Progenitor cell of endocrine pancreas (in vitro differentiated cells): Measurements from ENCODE around the gene ETV3L. TPM values are rescaled to one million over a fixed set of nuclear protein-coding genes. Genes with fewer than 3 reads are reported as not detected.

Experiments
- DNase-seq: peaks from one replicate; pipeline ENCODE4 v3.0.0; 2021; ENCODE audit warnings: low spot score; ENCODE audit not compliant: unreplicated experiment
- H3K27ac Mint-ChIP-seq: 2 replicates; pipeline ENCODE4 v1.8.0; 2021; ENCODE audit warnings: mild to moderate bottlenecking, moderate library complexity, mixed read lengths
- H3K27me3 Mint-ChIP-seq: 2 replicates; pipeline ENCODE4 v1.8.0; 2021; ENCODE audit warnings: mixed read lengths
- H3K36me3 Mint-ChIP-seq: 2 replicates; pipeline ENCODE4 v1.8.0; 2022; ENCODE audit warnings: mixed read lengths; ENCODE audit not compliant: insufficient read depth
- H3K4me1 Mint-ChIP-seq: 2 replicates; pipeline ENCODE4 v1.8.0; 2021; ENCODE audit warnings: low read depth, mixed read lengths
- H3K4me3 Mint-ChIP-seq: 2 replicates; pipeline ENCODE4 v1.8.0; 2021; ENCODE audit warnings: low read depth, mild to moderate bottlenecking, moderate library complexity, mixed read lengths
- H3K9me3 Mint-ChIP-seq: 2 replicates; pipeline ENCODE4 v1.8.0; 2021; ENCODE audit warnings: low read depth, mixed read lengths
- total RNA-seq: library from RNA; stranded (reverse); gene quantifications from 2 replicates; pipeline ENCODE4 v1.2.1, GENCODE V29; 2021
- TF ChIP-seq, protein P1 (sequence below): fragments of 200-600 bp; sonication (generic); IDR thresholded peaks from one replicate; pipeline ENCODE4 v1.5.0; 2021; ENCODE audit warnings: antibody characterized with exemption, mild to moderate bottlenecking; ENCODE audit not compliant: unreplicated experiment

Gene ETV3L
- total RNA-seq, 1 donor from 2014 or later: 0.72 TPM

DNA sequence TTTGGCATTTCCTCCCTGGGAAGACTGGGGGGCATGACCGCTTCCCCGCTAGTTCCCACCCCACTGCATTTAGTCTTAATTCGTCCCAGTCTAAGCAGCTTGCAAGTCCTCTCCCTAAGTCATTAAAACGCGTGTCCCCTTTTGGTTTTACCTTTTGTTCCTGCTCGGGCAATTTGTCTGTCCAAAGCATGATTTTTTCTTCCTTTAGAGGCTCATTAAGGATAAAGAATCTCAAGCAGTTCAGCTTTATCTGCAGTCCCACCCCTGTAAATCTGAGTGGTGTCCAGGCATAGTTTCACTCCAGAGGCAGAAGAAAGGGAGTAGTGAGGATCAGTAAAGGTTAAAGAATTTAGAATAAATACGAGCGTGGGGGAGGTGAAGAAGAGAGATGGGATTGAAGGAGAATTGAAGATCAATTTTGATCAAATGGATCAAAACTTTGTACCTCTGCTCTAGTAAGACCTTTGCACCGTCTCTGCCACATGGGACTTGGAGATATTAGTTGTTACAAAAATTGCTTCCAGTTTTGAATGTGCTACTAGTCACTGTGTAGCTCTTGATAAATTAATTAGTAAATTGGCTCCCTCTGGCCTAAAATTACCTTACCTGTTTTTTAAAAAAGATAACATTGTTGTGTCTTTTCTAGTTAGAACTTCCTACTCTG, 39.6 kb upstream of the ETV3L start:
- H3K4me3 Mint-ChIP-seq: peak overlapping the region; percentile 98
- peaks cover 3% of the 10 kb centered on the region for H3K27me3 Mint-ChIP-seq
- TF ChIP-seq, protein P1, sequence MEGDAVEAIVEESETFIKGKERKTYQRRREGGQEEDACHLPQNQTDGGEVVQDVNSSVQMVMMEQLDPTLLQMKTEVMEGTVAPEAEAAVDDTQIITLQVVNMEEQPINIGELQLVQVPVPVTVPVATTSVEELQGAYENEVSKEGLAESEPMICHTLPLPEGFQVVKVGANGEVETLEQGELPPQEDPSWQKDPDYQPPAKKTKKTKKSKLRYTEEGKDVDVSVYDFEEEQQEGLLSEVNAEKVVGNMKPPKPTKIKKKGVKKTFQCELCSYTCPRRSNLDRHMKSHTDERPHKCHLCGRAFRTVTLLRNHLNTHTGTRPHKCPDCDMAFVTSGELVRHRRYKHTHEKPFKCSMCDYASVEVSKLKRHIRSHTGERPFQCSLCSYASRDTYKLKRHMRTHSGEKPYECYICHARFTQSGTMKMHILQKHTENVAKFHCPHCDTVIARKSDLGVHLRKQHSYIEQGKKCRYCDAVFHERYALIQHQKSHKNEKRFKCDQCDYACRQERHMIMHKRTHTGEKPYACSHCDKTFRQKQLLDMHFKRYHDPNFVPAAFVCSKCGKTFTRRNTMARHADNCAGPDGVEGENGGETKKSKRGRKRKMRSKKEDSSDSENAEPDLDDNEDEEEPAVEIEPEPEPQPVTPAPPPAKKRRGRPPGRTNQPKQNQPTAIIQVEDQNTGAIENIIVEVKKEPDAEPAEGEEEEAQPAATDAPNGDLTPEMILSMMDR: no peak

DNA sequence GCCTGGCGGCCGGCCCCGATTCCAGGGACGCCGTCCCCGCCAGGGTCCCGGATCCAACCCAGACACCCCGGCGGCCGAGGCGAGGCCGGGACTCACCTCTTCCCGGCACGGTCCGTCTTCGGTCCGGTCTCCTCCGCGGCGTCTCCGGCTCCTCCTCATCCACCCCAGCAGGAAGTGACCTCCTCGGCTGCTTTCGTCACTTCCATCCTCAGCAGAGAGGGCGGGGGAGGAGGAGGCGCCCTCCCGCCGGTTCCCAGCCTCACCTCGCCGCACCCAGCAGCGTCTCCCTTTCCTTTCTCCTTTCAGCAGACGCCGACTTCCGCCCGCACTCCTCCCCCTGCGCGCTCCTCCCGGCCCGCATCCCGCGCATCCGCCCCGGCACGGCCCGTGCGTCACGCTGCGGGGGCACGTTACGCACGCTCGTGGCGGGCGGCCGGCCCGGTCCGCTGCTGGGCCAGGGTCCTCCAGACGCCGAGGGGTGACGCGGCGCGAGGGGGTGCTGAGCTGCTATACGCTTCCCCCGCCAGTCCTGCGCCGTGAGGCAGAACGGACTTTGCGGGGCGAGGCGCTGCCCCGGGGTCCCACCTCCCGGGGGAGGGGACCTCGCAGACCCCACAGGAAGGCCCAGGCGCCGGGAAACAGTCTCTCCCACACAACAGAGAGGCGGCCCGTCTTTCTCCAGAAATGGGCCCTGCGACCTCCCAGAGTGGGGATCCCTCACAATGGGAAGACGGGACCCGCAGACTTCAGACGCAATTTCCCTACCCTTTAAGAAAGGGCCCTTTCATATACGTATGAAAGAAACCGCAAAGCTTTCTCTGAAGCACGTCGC, 38.8 kb upstream of the ETV3L start, which contains the start of gene ETV3:
TSS of gene ETV3 (minus strand) at position 176 of the 832 bp plus-strand sequence. CDS start 2,043 bp downstream, outside the sequence.
- no peaks in the 10 kb centered on the region for H3K9me3 Mint-ChIP-seq
- TF ChIP-seq, protein P1: no peak
- peaks cover 25% of the 10 kb centered on the region for H3K4me1 Mint-ChIP-seq
- H3K4me3 Mint-ChIP-seq: peak within 1 kb of the TSS; percentile 98
- H3K27ac Mint-ChIP-seq: peak within 1 kb of the TSS; percentile 99
- H3K36me3 Mint-ChIP-seq: peaks cover 15% of the 10 kb centered on the region
- peak; percentile 77 for DNase-seq
- H3K27me3 Mint-ChIP-seq: no peaks in the 10 kb centered on the region

More for the DNA sequence above, 39.6 kb upstream of the ETV3L start:
- H3K4me1 Mint-ChIP-seq: peaks cover 25% of the 10 kb centered on the region
- DNase-seq: no peak
- H3K27ac Mint-ChIP-seq: peak overlapping the region; percentile 99
- peaks cover 12% of the 10 kb centered on the region for H3K36me3 Mint-ChIP-seq
- H3K9me3 Mint-ChIP-seq: no peaks in the 10 kb centered on the region

- Mint-ChIP-seq H3K27me3 (no peaks in the 10 kb centered on the region), H3K36me3 (peaks cover 21% of the 10 kb centered on the region), H3K4me3 (peak overlapping the region; percentile 98), H3K4me1 (peaks cover 28% of the 10 kb centered on the region), H3K9me3 (no peaks in the 10 kb centered on the region), H3K27ac (peak overlapping the region; percentile 97)
- TF ChIP-seq, protein P1: no peak
- no peak for DNase-seq
Measured at GRCh38 chr1:157137408-157138219, 38.0 kb upstream of the ETV3L start.

DNA sequence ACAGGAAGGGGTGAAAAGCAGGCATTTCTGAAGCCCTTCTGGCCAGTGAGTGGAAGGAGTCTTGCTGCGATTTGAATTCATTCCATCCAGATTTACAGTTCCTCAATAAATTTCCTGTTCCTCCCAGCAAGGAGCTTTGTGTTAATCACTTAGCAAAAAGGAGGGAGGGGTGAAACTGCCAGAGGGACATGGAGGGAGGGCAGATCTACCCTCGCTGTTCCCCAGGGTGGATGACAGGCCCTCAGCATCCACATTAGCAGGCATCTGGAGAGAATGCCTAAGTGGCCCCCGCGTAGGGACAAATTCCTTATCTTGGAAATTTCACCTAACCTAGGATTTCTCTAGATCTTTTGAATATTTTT, 37.4 kb upstream of the ETV3L start:
- H3K27ac Mint-ChIP-seq: peak overlapping the region; percentile 97
- peaks cover 27% of the 10 kb centered on the region for H3K36me3 Mint-ChIP-seq
- H3K4me3 Mint-ChIP-seq: peak overlapping the region; percentile 98
- TF ChIP-seq, protein P1: no peak
- H3K4me1 Mint-ChIP-seq: peaks cover 33% of the 10 kb centered on the region
- no peaks in the 10 kb centered on the region for H3K9me3 Mint-ChIP-seq
- DNase-seq: no peak
- H3K27me3 Mint-ChIP-seq: no peaks in the 10 kb centered on the region

GRCh38 chr1:157136133-157136532, 36.5 kb upstream of the ETV3L start:
- Mint-ChIP-seq H3K27ac (peak overlapping the region; percentile 29), H3K4me3 (peak overlapping the region; percentile 98), H3K9me3 (no peaks in the 10 kb centered on the region), H3K4me1 (peaks cover 39% of the 10 kb centered on the region), H3K27me3 (no peaks in the 10 kb centered on the region), H3K36me3 (peaks cover 30% of the 10 kb centered on the region)
- TF ChIP-seq, protein P1: peak; percentile 31
- DNase-seq: no peak
